ENCODE measurements around the gene FSCN2. TPM values are rescaled to one million over a fixed set of nuclear protein-coding genes. Genes with fewer than 3 reads are reported as not detected.

FSCN2 gene
- total and polyA plus RNA-seq, 7 experiments from 2014 or later, result 0.56 to 1.6 (median 0.70) TPM; not detected in 2

GRCh38 chr17:81511804-81512561, 16.2 kb upstream of the FSCN2 start:
- Mint-ChIP-seq H3K27me3 (peaks cover 0 to 7% (median 0%) of the 10 kb centered on the region in 5 donors), H3K4me3 (peak overlapping the region; percentile 91 to 100 (median 98)), H3K36me3 (peaks cover 10 to 45% (median 34%) of the 10 kb centered on the region in 5 donors), H3K4me1 (peaks cover 26 to 56% (median 51%) of the 10 kb centered on the region in 7 donors), H3K9me3 (peaks cover 0 to 19% (median 0%) of the 10 kb centered on the region in 11 donors), H3K27ac (peak overlapping the region; percentile 92 to 99 (median 95))
- ATAC-seq, result no peak
- Histone ChIP-seq H3K27ac (ENCODE audit: low read depth, low read length) (peak overlapping the region; percentile 68), H3K9me3 (ENCODE audit: control insufficient read depth in 2 of 3, low read length in 3 of 3) (no peaks in the 10 kb centered on the region), H3K4me3 (ENCODE audit: low read length) (peak overlapping the region; percentile 77), H3K36me3 (ENCODE audit: control insufficient read depth in 2 of 3, insufficient read depth in 3 of 3, low read length in 3 of 3) (peaks cover 19 to 34% (median 22%) of the 10 kb centered on the region in 3 experiments), H3K4me1 (ENCODE audit: control insufficient read depth in 2 of 2, insufficient read depth in 2 of 2, low read length in 2 of 2) (peaks cover 12 to 30% of the 10 kb centered on the region in 2 donors), H3K27me3 (ENCODE audit: control insufficient read depth in 2 of 2, insufficient read depth in 2 of 2, low read length in 2 of 2) (no peaks in the 10 kb centered on the region)
- intact Hi-C loops (cut with micrococcal nuclease), result loop anchor here (1.0 to 10.0 kb wide), 11 partner anchors 25 to 1700 kb away; partner anchors contain the start of genes ARL16 (in 2 of the 2), BAHCC1 (in 2 of the 2), HGS (in 2 of the 2) and P4HB (in 2 of the 2)
- ChIA-PET CTCF (interaction anchor here (0.7 to 1.6 kb wide), 2 partner anchors 25 to 27 kb away, joined by 3 read pairs; no protein-coding TSS in a partner anchor), POLR2A (interaction anchor here (0.7 to 7.5 kb wide), 14 partner anchors 7 to 417 kb away, joined by 3 to 65 read pairs (median 4); partner anchors contain the start of genes ARL16, CEP131 and FAAP100)
- peak in 6 of 9 donors; percentile 35 to 56 (median 46) for DNase-seq

GRCh38 chr17:81512562-81513371, 15.4 kb upstream of the FSCN2 start, which contains the start of gene ACTG1:
Gene ACTG1, minus strand, starts transcription at chr17:81512799. Its CDS starts 445 bp downstream, at chr17:81512354.
- Histone ChIP-seq H3K27me3 (ENCODE audit: control insufficient read depth in 2 of 2, insufficient read depth in 2 of 2, low read length in 2 of 2) (no peaks in the 10 kb centered on the region), H3K27ac (ENCODE audit: low read depth, low read length) (peak within 1 kb of the TSS; percentile 79), H3K4me1 (ENCODE audit: control insufficient read depth in 2 of 2, insufficient read depth in 2 of 2, low read length in 2 of 2) (peaks cover 12 to 31% of the 10 kb centered on the region in 2 donors), H3K4me3 (ENCODE audit: low read length) (peak within 1 kb of the TSS; percentile 77), H3K36me3 (ENCODE audit: control insufficient read depth in 2 of 3, insufficient read depth in 3 of 3, low read length in 3 of 3) (peaks cover 19 to 34% (median 22%) of the 10 kb centered on the region in 3 experiments), H3K9me3 (ENCODE audit: control insufficient read depth in 2 of 3, low read length in 3 of 3) (no peaks in the 10 kb centered on the region)
- ChIA-PET CTCF (no interaction called here), POLR2A (interaction anchor here (0.7 to 7.5 kb wide), 14 partner anchors 10 to 521 kb away, joined by 3 to 65 read pairs (median 4); partner anchors contain the start of genes CEP131, CHMP6, FAAP100 and NDUFAF8)
- DNase-seq, result peak; percentile 87 to 93 (median 92)
- Mint-ChIP-seq H3K4me3 (peak within 1 kb of the TSS; percentile 91 to 100 (median 98)), H3K36me3 (peaks cover 10 to 45% (median 34%) of the 10 kb centered on the region in 5 donors), H3K27me3 (peaks cover 0 to 7% (median 0%) of the 10 kb centered on the region in 5 donors), H3K4me1 (peaks cover 23 to 53% (median 47%) of the 10 kb centered on the region in 7 donors), H3K27ac (peak within 1 kb of the TSS; percentile 92 to 99 (median 95)), H3K9me3 (peaks cover 0 to 19% (median 0%) of the 10 kb centered on the region in 11 donors)
- intact Hi-C loops (cut with micrococcal nuclease), result loop anchor here (1.0 to 10.0 kb wide), 11 partner anchors 26 to 1700 kb away; partner anchors contain the start of genes ARL16 (in 2 of the 2), BAHCC1 (in 2 of the 2), HGS (in 2 of the 2) and P4HB (in 2 of the 2)
- peak; percentile 87 for ATAC-seq

- H3K36me3 Mint-ChIP-seq, result peaks cover 10 to 45% (median 34%) of the 10 kb centered on the region in 5 donors
- H3K27me3 Mint-ChIP-seq, result peaks cover 0 to 7% (median 0%) of the 10 kb centered on the region in 5 donors
- ATAC-seq, result peak; percentile 21
- Histone ChIP-seq H3K27ac (ENCODE audit: low read depth, low read length) (peak overlapping the region; percentile 79), H3K4me1 (ENCODE audit: control insufficient read depth in 2 of 2, insufficient read depth in 2 of 2, low read length in 2 of 2) (peaks cover 12 to 36% of the 10 kb centered on the region in 2 donors), H3K4me3 (ENCODE audit: low read length) (peak overlapping the region; percentile 75), H3K27me3 (ENCODE audit: control insufficient read depth in 2 of 2, insufficient read depth in 2 of 2, low read length in 2 of 2) (no peaks in the 10 kb centered on the region), H3K9me3 (ENCODE audit: control insufficient read depth in 2 of 3, low read length in 3 of 3) (no peaks in the 10 kb centered on the region), H3K36me3 (ENCODE audit: control insufficient read depth in 2 of 3, insufficient read depth in 3 of 3, low read length in 3 of 3) (peaks cover 19 to 34% (median 22%) of the 10 kb centered on the region in 3 experiments)
- intact Hi-C loops (cut with micrococcal nuclease), result loop anchor here (2.0 to 10.0 kb wide), 9 partner anchors 27 to 1701 kb away; partner anchors contain the start of genes ARL16 (in 2 of the 2), BAHCC1 (in 2 of the 2), HGS (in 2 of the 2) and P4HB (in 2 of the 2)
- peaks cover 19 to 54% (median 47%) of the 10 kb centered on the region in 7 donors for H3K4me1 Mint-ChIP-seq
- H3K27ac Mint-ChIP-seq, result peak overlapping the region; percentile 80 to 95 (median 88)
- peaks cover 0 to 19% (median 0%) of the 10 kb centered on the region in 11 donors for H3K9me3 Mint-ChIP-seq
- peak overlapping the region; percentile 86 to 98 (median 90) for H3K4me3 Mint-ChIP-seq
- ChIA-PET CTCF (no interaction called here), POLR2A (interaction anchor here (0.7 to 7.5 kb wide), 11 partner anchors 10 to 522 kb away, joined by 3 to 65 read pairs (median 5); partner anchors contain the start of genes CHMP6, FAAP100, NDUFAF8 and TEPSIN)
- DNase-seq, result peak in 8 of 9 donors; percentile 37 to 64 (median 51)
Measured at GRCh38 chr17:81513372-81513752, 14.8 kb upstream of the FSCN2 start.

GRCh38 chr17:81513753-81514488, 14.3 kb upstream of the FSCN2 start:
- Histone ChIP-seq H3K4me1 (ENCODE audit: control insufficient read depth in 2 of 2, insufficient read depth in 2 of 2, low read length in 2 of 2) (peaks cover 6 to 37% of the 10 kb centered on the region in 2 donors), H3K27me3 (ENCODE audit: control insufficient read depth in 2 of 2, insufficient read depth in 2 of 2, low read length in 2 of 2) (no peaks in the 10 kb centered on the region), H3K27ac (ENCODE audit: low read depth, low read length) (peak overlapping the region; percentile 79), H3K4me3 (ENCODE audit: low read length) (peak overlapping the region; percentile 75), H3K36me3 (ENCODE audit: control insufficient read depth in 2 of 3, insufficient read depth in 3 of 3, low read length in 3 of 3) (peaks cover 19 to 30% (median 22%) of the 10 kb centered on the region in 3 experiments), H3K9me3 (ENCODE audit: control insufficient read depth in 2 of 3, low read length in 3 of 3) (no peaks in the 10 kb centered on the region)
- H3K4me1 Mint-ChIP-seq, result peaks cover 17 to 49% (median 43%) of the 10 kb centered on the region in 7 donors
- ChIA-PET CTCF (interaction anchor here (1.4 kb wide), 1 partner anchor 29 kb away, joined by 3 read pairs; no protein-coding TSS in a partner anchor), POLR2A (interaction anchor here (0.7 to 7.5 kb wide), 8 partner anchors 25 to 982 kb away, joined by 3 to 65 read pairs (median 8); partner anchors contain the start of genes ARHGDIA and FAAP100)
- H3K27ac Mint-ChIP-seq, result peak overlapping the region; percentile 80 to 95 (median 88)
- no peak for ATAC-seq
- H3K4me3 Mint-ChIP-seq, result peak overlapping the region; percentile 86 to 98 (median 90)
- H3K36me3 Mint-ChIP-seq, result peaks cover 10 to 41% (median 31%) of the 10 kb centered on the region in 5 donors
- H3K9me3 Mint-ChIP-seq, result peaks cover 0 to 19% (median 0%) of the 10 kb centered on the region in 11 donors
- intact Hi-C loops (cut with micrococcal nuclease), result loop anchor here (2.0 to 10.0 kb wide), 10 partner anchors 27 to 1702 kb away; partner anchors contain the start of genes ARL16 (in 2 of the 2), BAHCC1 (in 2 of the 2), HGS (in 2 of the 2) and P4HB (in 2 of the 2)
- peak in 8 of 9 donors; percentile 18 to 71 (median 37) for DNase-seq
- H3K27me3 Mint-ChIP-seq, result peaks cover 0 to 7% (median 0%) of the 10 kb centered on the region in 5 donors

- Mint-ChIP-seq H3K27me3 (peaks cover 0 to 7% (median 0%) of the 10 kb centered on the region in 5 donors), H3K9me3 (peaks cover 0 to 19% (median 0%) of the 10 kb centered on the region in 11 donors), H3K4me3 (peak overlapping the region; percentile 72 to 98 (median 90)), H3K36me3 (peaks cover 5 to 36% (median 26%) of the 10 kb centered on the region in 5 donors), H3K4me1 (peaks cover 13 to 44% (median 38%) of the 10 kb centered on the region in 7 donors), H3K27ac (peak overlapping the region in 5 of 9 donors; percentile 43 to 88 (median 81))
- peaks cover 19 to 25% (median 22%) of the 10 kb centered on the region in 3 experiments for H3K36me3 ChIP-seq (ENCODE audit: control insufficient read depth in 2 of 3, insufficient read depth in 3 of 3, low read length in 3 of 3)
- intact Hi-C loops (cut with micrococcal nuclease), result loop anchor here (2.0 to 10.0 kb wide), 7 partner anchors 117 to 1702 kb away; partner anchors contain the start of genes ARL16 (in 2 of the 2), BAHCC1 (in 2 of the 2), HGS (in 2 of the 2) and CCDC137 (in 1 of the 2)
- no peaks in the 10 kb centered on the region for H3K27me3 ChIP-seq (ENCODE audit: control insufficient read depth in 2 of 2, insufficient read depth in 2 of 2, low read length in 2 of 2)
- DNase-seq, result peak in 3 of 9 donors; percentile 20 to 29 (median 26)
- no peak for ATAC-seq
- H3K27ac ChIP-seq (ENCODE audit: low read depth, low read length), result peak overlapping the region; percentile 79
- H3K4me3 ChIP-seq (ENCODE audit: low read length), result peak overlapping the region; percentile 75
- peaks cover 1 to 32% of the 10 kb centered on the region in 2 donors for H3K4me1 ChIP-seq (ENCODE audit: control insufficient read depth in 2 of 2, insufficient read depth in 2 of 2, low read length in 2 of 2)
- ChIA-PET CTCF (interaction anchor here (1.4 kb wide), 1 partner anchor 30 kb away, joined by 3 read pairs; no protein-coding TSS in a partner anchor), POLR2A (interaction anchor here (1.9 to 7.5 kb wide), 4 partner anchors 26 to 356 kb away, joined by 4 to 65 read pairs (median 30); partner anchors contain the start of genes ARHGDIA and FAAP100)
- H3K9me3 ChIP-seq (ENCODE audit: control insufficient read depth in 2 of 3, low read length in 3 of 3), result no peaks in the 10 kb centered on the region
Measured at GRCh38 chr17:81514489-81514738, 13.8 kb upstream of the FSCN2 start.

Data from naive thymus-derived CD4-positive, alpha-beta T cell (primary cell).